Brain microvascular endothelial cell (primary cell): ENCODE measurements around the gene TECPR2.

Experiments used
- DNase-seq: peaks from one replicate; pipeline ENCODE4 v3.0.0-alpha.2; 2020
- H3K27ac ChIP-seq: fragments of 250-450 bp; sonication (Bioruptor Pico); 2 replicates; pipeline ENCODE4 v1.5.1; 2020; ENCODE audit warnings: mild to moderate bottlenecking, moderate library complexity
- H3K27me3 ChIP-seq: fragments of 250-450 bp; sonication (Bioruptor Pico); replicated peaks from 2 replicates; pipeline ENCODE4 v1.5.1; 2020; ENCODE audit warnings: mild to moderate bottlenecking
- H3K36me3 ChIP-seq: fragments of 250-450 bp; sonication (Bioruptor Pico); replicated peaks from 2 replicates; pipeline ENCODE4 v1.5.1; 2020; ENCODE audit warnings: mild to moderate bottlenecking
- H3K4me3 ChIP-seq: 2 replicates; pipeline ENCODE4 v1.5.1; 2011; ENCODE audit warnings: low read depth, mild to moderate bottlenecking, control low read depth, low read length, moderate library complexity
- in situ Hi-C: cut with HindIII; loops from 2 replicates; pipeline ENCODE4 v1.10.0; 2017; ENCODE audit warnings: low sequenced_read_pairs, low pct_ligation_motif_present
- TF ChIP-seq, protein P1 (sequence below): IDR thresholded peaks from 2 replicates; pipeline ENCODE4 v1.5.1; 2011; ENCODE audit warnings: low read depth, mild to moderate bottlenecking, moderate library complexity, low read length, control low read depth, inconsistent platforms; ENCODE audit errors: missing control alignments

Gene TECPR2

DNA sequence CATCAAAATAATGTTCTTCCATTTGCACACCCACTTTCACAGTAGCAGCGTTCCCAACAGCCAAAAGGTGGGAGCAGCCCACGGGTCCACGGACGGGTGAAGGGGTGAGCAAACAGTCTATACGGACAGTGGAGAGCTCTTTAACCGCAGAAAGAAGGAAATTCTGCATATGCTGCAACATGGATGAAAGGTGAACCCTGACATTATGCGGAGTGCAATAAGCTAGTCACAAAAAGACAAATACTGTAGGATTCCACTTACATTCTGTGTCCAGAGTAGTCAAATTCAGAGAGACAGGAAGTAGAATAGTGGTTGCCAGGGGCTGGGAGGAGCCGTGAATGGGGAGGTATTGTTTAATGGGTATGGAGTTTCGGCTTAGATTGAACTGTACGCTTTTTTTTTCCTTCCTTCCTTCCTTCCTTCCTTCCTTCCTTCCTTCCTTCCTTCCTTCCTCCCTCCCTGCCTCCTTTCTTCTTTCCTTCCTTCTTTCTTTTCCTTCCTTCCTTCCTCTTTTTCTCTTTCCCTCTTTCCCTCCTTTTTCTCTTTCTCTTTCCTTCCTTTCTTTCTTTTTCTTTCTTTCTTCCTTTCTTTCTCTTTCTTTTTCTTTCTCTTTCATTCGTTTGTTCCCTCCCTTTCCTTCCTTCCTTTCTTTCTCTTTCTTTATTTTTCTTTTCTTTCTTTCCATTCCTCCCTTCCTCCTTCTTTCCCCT lies 162.6 kb downstream of the TECPR2 start:
- peak; percentile 59 for DNase-seq
- TF ChIP-seq, protein P1, sequence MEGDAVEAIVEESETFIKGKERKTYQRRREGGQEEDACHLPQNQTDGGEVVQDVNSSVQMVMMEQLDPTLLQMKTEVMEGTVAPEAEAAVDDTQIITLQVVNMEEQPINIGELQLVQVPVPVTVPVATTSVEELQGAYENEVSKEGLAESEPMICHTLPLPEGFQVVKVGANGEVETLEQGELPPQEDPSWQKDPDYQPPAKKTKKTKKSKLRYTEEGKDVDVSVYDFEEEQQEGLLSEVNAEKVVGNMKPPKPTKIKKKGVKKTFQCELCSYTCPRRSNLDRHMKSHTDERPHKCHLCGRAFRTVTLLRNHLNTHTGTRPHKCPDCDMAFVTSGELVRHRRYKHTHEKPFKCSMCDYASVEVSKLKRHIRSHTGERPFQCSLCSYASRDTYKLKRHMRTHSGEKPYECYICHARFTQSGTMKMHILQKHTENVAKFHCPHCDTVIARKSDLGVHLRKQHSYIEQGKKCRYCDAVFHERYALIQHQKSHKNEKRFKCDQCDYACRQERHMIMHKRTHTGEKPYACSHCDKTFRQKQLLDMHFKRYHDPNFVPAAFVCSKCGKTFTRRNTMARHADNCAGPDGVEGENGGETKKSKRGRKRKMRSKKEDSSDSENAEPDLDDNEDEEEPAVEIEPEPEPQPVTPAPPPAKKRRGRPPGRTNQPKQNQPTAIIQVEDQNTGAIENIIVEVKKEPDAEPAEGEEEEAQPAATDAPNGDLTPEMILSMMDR: no peak
- H3K36me3 ChIP-seq: no peaks in the 10 kb centered on the region
- H3K4me3 ChIP-seq: peak overlapping the region; percentile 75
- H3K27me3 ChIP-seq: no peaks in the 10 kb centered on the region
- in situ Hi-C loops: no loop called here
- peak overlapping the region; percentile 56 for H3K27ac ChIP-seq

DNA sequence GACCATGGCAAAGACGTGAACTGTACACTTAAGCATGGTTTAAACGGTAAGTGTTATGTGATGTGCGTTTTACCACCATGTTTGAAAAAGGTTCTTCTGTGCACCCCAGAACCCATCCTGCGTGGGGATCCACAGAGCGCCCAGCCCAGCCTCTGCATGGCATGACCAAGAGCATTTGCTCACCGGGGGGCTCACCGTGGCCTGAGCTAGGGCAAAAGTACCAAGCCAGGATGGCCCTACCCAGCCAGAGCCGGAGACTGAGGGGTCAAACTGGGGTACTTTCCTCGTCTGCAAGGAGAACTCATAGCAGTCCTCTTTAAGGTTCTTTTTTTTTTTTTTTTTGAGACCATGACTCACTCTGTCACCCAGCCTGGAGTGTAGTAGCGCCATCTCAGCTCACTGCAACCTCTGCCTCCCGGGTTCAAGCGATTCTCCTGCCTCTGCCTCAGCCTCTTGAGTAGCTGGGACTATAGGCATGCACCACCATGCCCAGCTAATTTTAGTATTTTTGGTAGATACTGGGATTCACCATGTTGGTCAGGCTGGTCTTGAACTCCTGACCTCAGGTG lies 163.3 kb downstream of the TECPR2 start:
- TF ChIP-seq, protein P1: no peak
- Histone ChIP-seq H3K27me3 (no peaks in the 10 kb centered on the region), H3K27ac (no peak overlapping the region), H3K36me3 (no peaks in the 10 kb centered on the region), H3K4me3 (no peak overlapping the region)
- DNase-seq: no peak
- in situ Hi-C loops: no loop called here

DNA sequence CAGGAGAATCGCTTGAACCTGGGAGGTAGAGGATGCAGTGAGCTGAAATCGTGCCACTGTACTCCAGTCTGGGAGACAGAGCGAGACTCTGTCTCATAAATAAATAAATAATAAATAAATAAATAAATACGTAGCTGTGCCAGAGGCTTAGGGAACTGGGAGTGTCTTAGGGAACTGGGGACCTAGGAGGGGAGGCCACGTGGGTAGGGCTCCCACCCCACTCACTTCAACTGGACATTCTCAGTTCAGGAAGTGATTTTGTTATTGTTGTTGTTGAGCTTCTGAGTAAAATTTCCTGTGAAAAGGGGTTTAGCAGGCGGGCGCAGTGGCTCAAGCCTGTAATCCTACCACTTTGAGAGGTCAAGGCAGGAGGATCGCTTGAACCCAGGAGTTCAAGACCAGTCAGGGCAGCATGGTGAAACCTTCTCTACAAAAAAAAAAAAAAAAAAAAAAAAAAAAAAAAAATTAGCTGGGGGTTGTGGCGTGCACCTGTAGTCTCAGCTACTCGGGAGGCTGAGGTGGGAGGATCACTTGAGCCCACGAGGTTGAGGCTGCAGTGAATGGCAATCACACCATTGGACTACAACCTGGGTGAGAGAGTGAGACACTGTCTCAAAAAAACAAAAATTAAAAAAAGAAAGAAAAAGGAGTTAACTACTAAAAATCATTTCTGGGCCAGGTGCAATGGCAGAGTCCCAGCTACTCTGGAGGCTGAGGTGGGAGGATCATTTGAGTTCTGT lies 165.9 kb downstream of the TECPR2 start:
- in situ Hi-C loops: no loop called here
- Histone ChIP-seq H3K27ac (no peak overlapping the region), H3K36me3 (no peaks in the 10 kb centered on the region), H3K4me3 (no peak overlapping the region), H3K27me3 (no peaks in the 10 kb centered on the region)
- DNase-seq: no peak
- TF ChIP-seq, protein P1: no peak

DNA sequence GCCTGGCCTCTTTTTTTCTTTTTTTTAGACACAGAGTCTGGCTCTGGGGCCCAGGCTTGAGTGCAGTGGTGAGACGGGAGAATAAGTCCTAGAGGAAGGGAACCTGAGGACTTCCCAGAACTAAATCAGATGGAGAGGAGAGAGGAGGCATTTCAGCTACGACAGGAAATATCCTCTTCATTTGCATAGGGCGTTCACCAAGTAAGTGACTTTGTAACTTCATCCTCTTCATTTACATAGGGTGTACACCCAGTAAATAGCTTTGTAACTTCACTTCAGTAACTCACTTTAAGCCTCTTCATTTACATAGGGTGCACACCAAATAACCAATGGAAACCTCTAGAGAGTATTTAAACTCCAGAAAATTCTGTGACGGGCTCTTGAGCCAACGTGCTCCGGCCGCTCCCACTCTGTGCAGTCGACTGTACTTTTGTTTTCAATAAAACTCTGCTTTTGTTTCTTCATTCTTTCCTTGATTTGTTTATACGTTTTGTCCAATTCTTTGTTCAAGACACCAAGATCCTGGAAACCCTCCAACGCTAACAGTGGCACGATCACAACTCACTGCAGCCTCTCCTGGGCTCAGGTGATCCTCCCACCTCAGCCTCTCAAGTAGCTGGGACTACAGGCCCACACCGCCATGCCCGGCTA lies 168.2 kb downstream of the TECPR2 start:
- Histone ChIP-seq H3K27me3 (no peaks in the 10 kb centered on the region), H3K36me3 (no peaks in the 10 kb centered on the region), H3K27ac (no peak overlapping the region), H3K4me3 (no peak overlapping the region)
- no peak for DNase-seq
- TF ChIP-seq, protein P1: no peak
- in situ Hi-C loops: no loop called here

DNA sequence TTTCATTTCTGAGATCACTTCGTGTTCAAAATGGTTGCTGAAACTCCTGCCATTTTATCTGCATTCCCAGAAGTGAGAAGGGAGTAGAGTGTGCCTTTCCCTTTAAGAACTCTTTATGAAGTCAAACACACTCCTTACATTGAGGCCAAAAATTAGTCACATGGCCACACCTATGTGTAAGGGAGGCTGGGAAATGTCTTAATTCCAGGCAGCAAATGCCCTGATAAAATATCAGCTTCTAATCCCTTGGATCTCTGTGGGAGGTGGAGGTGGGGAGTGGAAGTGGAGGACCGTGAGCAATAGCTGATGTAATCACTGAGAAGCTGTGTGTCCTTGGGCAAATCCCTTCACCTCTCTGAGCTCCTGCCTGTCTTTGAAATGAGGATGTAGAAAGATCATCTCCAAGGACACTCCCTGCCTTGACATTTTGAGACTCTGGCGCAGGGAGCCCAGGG lies 169.5 kb downstream of the TECPR2 start:
- Histone ChIP-seq H3K27me3 (no peaks in the 10 kb centered on the region), H3K4me3 (no peak overlapping the region), H3K27ac (no peak overlapping the region), H3K36me3 (no peaks in the 10 kb centered on the region)
- TF ChIP-seq, protein P1: no peak
- in situ Hi-C loops: no loop called here
- no peak for DNase-seq
